Right lobe of liver (tissue), 6 donors: Measurements from ENCODE around the gene COQ5. TPM values are rescaled to one million over a fixed set of nuclear protein-coding genes. Genes with fewer than 3 reads are reported as not detected.

ENCODE experiments used
- ATAC-seq, 4 donors: fragments of 200-7000 bp; cut with Tn5 transposase; one replicate each; pipeline ENCODE4 v1.9.1; 2020; ENCODE audit warnings: mild to moderate bottlenecking in 4 of 4, moderate library complexity in 4 of 4
- DNase-seq, 3 donors: peaks; one replicate each; pipeline ENCODE4 v3.0.0-alpha.2; 2020
- H3K27ac ChIP-seq, 3 donors: fragments of 200-600 bp; one replicate each; pipeline ENCODE4 v1.8.0; 2022
- H3K27me3 ChIP-seq, 2 donors: fragments of 200-600 bp; one replicate each; pipeline ENCODE4 v1.8.0; 2022
- H3K36me3 ChIP-seq, 4 donors: fragments of 200-600 bp; sonication (generic) in 1 of 4; one replicate each; pipeline versions ENCODE4 v1.5.1 to v1.8.0; 2017 to 2022; ENCODE audit warnings: control low read depth in 1 of 4
- H3K4me1 ChIP-seq, 4 donors: fragments of 200-600 bp; sonication (generic) in 1 of 4; one replicate each; pipeline versions ENCODE4 v1.5.1 to v1.8.0; 2017 to 2022; ENCODE audit warnings: control low read depth in 1 of 4
- H3K4me3 ChIP-seq, 3 donors: fragments of 200-600 bp; one replicate each; pipeline ENCODE4 v1.8.0; 2022
- H3K9me3 ChIP-seq, 4 donors: fragments of 200-600 bp; sonication (generic) in 1 of 4; one replicate each; pipeline versions ENCODE4 v1.5.1 to v1.8.0; 2017 to 2022; ENCODE audit warnings: control low read depth in 1 of 4
- POLR2A ChIP-seq: fragments of 450-650 bp; IDR thresholded peaks from one replicate; pipeline ENCODE4 v1.6.1; 2017; ENCODE audit warnings: antibody characterized with exemption, mild to moderate bottlenecking
- WGBS: methylation state at CpG from one replicate; pipeline ENCODE4 v1.1.6; 2018; ENCODE audit warnings: low coverage, low lambda C conversion rate; ENCODE audit not compliant: insufficient coverage; ENCODE audit errors: missing lambda C conversion rate; 5-methylcytosine and 5-hydroxymethylcytosine counted together
- intact Hi-C, 2 donors: fragments of 100-400 bp; cut with DNase I; formaldehyde crosslinking; loops; one replicate each; pipeline versions ENCODE4 v1.11.2 to v1.14.1; 2022
- total RNA-seq, 6 experiments: library from RNA; depleted of rRNA in 2 of 6; stranded (reverse); fragments of >200 nt in 2 of 6; fragmentation: NEBNext Ultra II Directional in 3 of 6; extraction: Animal tissue kit (Norgen Biotek cat#: 25700) in 3 of 6; gene quantifications; one replicate each; pipeline versions ENCODE4 v1.1.0 to v1.2.4, GENCODE V29; 2016 to 2023
- TF ChIP-seq, protein P1 (sequence below), 4 donors: fragments of 200-600 bp in 3 of 4; fragments of 450-650 bp in 1 of 4; IDR thresholded peaks; one replicate each; pipeline versions ENCODE4 v1.5.1 to v1.8.0; 2016 to 2022; ENCODE audit warnings: antibody characterized with exemption in 4 of 4, mild to moderate bottlenecking in 2 of 4
- donor health status: DM: no; HTN: yes; CAD: no.
- donor health status: DM: no; HTN: no; CAD: no.
- donor health status: DM: no; HTN: no; CAD: no.
- donor health status: DM: no; HTN: yes; CAD: no.
- donor health status: DM: no; HTN: yes; CAD: no.

Gene COQ5
- total RNA-seq, 6 experiments from 2014 or later: 21.6 to 37.9 (median 31.0) TPM

- peak in 1 of 3 donors; percentile 1 for DNase-seq
- TF ChIP-seq POLR2A: no peak
- TF ChIP-seq, protein P1, sequence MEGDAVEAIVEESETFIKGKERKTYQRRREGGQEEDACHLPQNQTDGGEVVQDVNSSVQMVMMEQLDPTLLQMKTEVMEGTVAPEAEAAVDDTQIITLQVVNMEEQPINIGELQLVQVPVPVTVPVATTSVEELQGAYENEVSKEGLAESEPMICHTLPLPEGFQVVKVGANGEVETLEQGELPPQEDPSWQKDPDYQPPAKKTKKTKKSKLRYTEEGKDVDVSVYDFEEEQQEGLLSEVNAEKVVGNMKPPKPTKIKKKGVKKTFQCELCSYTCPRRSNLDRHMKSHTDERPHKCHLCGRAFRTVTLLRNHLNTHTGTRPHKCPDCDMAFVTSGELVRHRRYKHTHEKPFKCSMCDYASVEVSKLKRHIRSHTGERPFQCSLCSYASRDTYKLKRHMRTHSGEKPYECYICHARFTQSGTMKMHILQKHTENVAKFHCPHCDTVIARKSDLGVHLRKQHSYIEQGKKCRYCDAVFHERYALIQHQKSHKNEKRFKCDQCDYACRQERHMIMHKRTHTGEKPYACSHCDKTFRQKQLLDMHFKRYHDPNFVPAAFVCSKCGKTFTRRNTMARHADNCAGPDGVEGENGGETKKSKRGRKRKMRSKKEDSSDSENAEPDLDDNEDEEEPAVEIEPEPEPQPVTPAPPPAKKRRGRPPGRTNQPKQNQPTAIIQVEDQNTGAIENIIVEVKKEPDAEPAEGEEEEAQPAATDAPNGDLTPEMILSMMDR (IDR thresholded peaks at IDR 0.05): no peak
- no peaks in the 10 kb centered on the region for H3K27me3 ChIP-seq
- H3K27ac ChIP-seq: no peak overlapping the region
- H3K9me3 ChIP-seq: no peaks in the 10 kb centered on the region
- 83% methylated on average over 4 of the region's 5 CpGs for WGBS
- ATAC-seq: no peak
- intact Hi-C loops: no loop called here
- H3K4me1 ChIP-seq: peaks cover 0 to 19% (median 0%) of the 10 kb centered on the region in 4 donors
- no peak overlapping the region for H3K4me3 ChIP-seq
- H3K36me3 ChIP-seq: peaks cover 14 to 66% (median 42%) of the 10 kb centered on the region in 4 donors
Observed at GRCh38 chr12:120463712-120464111, 65.2 kb downstream of the COQ5 start.

DNA sequence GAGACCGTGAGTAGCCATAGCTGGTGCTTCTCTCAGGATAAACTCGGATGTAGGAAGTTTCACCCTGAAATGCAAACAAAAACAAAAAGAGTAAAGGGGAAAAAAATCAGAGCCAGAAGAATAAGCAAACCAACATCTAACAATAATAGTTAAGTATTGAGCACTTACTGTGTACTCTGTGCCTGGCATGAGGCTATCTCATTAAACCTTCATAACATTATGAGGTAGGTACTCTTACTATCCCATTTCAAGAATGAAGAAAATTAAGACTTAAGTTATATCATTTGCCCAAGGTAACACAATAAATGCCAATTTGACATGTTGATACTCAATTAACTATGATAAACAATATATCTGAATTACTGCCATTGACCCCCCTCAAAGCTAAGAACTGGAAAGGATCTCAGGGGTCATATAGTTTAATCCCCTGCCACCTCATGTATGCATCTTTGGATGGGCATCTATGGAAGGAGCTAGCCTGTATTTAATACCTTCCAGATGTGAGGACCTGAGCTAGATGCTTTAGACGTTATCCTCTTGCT is 66.8 kb downstream of the COQ5 start:
- no peak overlapping the region for H3K27ac ChIP-seq
- H3K4me3 ChIP-seq: no peak overlapping the region
- H3K27me3 ChIP-seq: no peaks in the 10 kb centered on the region
- peaks cover 0 to 7% (median 0%) of the 10 kb centered on the region in 4 donors for H3K4me1 ChIP-seq
- intact Hi-C loops: no loop called here
- no peak for TF ChIP-seq POLR2A
- TF ChIP-seq, protein P1 (IDR thresholded peaks at IDR 0.05): no peak
- no peaks in the 10 kb centered on the region for H3K9me3 ChIP-seq
- DNase-seq (no peak), ATAC-seq (no peak)
- H3K36me3 ChIP-seq: peaks cover 14 to 82% (median 49%) of the 10 kb centered on the region in 4 donors
- WGBS: 68% methylated on average over 3 of the region's 3 CpGs

- no peak overlapping the region for H3K27ac ChIP-seq
- DNase-seq (no peak), ATAC-seq (no peak)
- no peaks in the 10 kb centered on the region for H3K9me3 ChIP-seq
- 89% methylated on average over 3 of the region's 3 CpGs for WGBS
- no peak overlapping the region for H3K4me3 ChIP-seq
- intact Hi-C loops: no loop called here
- no peaks in the 10 kb centered on the region for H3K27me3 ChIP-seq
- no peak for TF ChIP-seq POLR2A
- TF ChIP-seq, protein P1 (IDR thresholded peaks at IDR 0.05): no peak
- no peaks in the 10 kb centered on the region for H3K4me1 ChIP-seq
- H3K36me3 ChIP-seq: peaks cover 14 to 95% (median 45%) of the 10 kb centered on the region in 4 donors
Observed at GRCh38 chr12:120460157-120460556, 68.8 kb downstream of the COQ5 start.

DNA sequence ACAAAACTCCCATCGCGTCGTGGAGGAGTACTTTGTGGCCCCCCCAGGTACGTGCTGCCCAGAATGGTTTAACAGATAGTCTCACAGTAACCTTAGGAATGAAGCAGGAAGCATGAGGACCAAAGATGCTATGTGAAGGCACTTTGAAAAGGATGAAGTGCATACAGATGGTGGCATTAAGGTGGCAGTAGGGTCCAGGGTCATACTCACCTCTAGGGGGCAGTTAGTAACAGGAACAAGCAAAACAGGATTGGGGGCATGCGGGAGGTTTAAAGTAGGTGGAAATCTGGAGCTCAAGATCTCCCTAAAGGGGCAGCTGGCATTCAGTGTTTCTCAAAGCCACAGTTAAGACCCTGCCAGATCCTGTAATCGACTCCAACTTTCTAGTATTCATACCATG is 71.8 kb downstream of the COQ5 start:
- no peak for TF ChIP-seq POLR2A
- TF ChIP-seq, protein P1 (IDR thresholded peaks at IDR 0.05): peak in 1 of 4 donors; percentile 14
- Histone ChIP-seq H3K4me1 (peaks cover 0 to 19% (median 3%) of the 10 kb centered on the region in 4 donors), H3K4me3 (no peak overlapping the region), H3K36me3 (peaks cover 2 to 71% (median 25%) of the 10 kb centered on the region in 4 donors), H3K9me3 (no peaks in the 10 kb centered on the region), H3K27me3 (no peaks in the 10 kb centered on the region), H3K27ac (no peak overlapping the region)
- 89% methylated on average over 4 of the region's 6 CpGs for WGBS
- ATAC-seq (no peak), DNase-seq (no peak)
- intact Hi-C loops: loop anchor here in 1 of 2 donors (10.0 kb wide), 1 partner anchor 108 kb away; no protein-coding TSS in a partner anchor
